Caco-2 (cell line): ENCODE results near the gene WBP11. TPM values are rescaled to one million over a fixed set of nuclear protein-coding genes. Genes with fewer than 3 reads are reported as not detected.

Experiments used
- BruUV-seq: library from RNA; stranded (reverse); fragments of 400-500 nt; replicated peaks from 2 replicates; lab custom pipeline; 2021; lab: Mats Ljungman, UMichigan
- CTCF ChIA-PET: fragments of 300-600 bp; sonication (Branson Sonifier 250); formaldehyde crosslinking; loops from one replicate; lab custom pipeline; 2022; ENCODE audit warnings: antibody characterized with exemption; lab: Charles Lee
- POLR2A ChIA-PET: fragments of 300-600 bp; sonication (Branson Sonifier 250); formaldehyde crosslinking; loops from one replicate; lab custom pipeline; 2022; ENCODE audit warnings: antibody characterized with exemption; lab: Charles Lee
- DNase-seq, 2 experiments: peaks; one replicate each; pipeline versions ENCODE4 v3.0.0 to v3.0.0-alpha.2; 2020 to 2022
- H3K27me3 ChIP-seq: replicated peaks from 2 replicates; pipeline ENCODE4 v1.6.0; 2011; ENCODE audit warnings: low read length; ENCODE audit not compliant: control insufficient read depth, insufficient read depth
- H3K36me3 ChIP-seq: 2 replicates; pipeline ENCODE4 v1.5.1; 2011; ENCODE audit warnings: low read length; ENCODE audit not compliant: control insufficient read depth, insufficient read depth
- H3K4me1 ChIP-seq: fragments of 250-450 bp; sonication (Bioruptor Pico); 2 replicates; pipeline ENCODE4 v1.5.1; 2020; ENCODE audit warnings: mild to moderate bottlenecking
- H3K4me3 ChIP-seq: 2 replicates; pipeline ENCODE4 v1.5.1; 2011; ENCODE audit warnings: low read depth, mild to moderate bottlenecking, control low read depth, low read length
- H3K9me3 ChIP-seq: fragments of 250-450 bp; sonication (Bioruptor Pico); 2 replicates; pipeline ENCODE4 v1.5.1; 2020; ENCODE audit warnings: mild to moderate bottlenecking, moderate library complexity
- H3K27ac Mint-ChIP-seq: one replicate; pipeline ENCODE4 v1.8.0; 2022; ENCODE audit warnings: mixed read lengths; ENCODE audit not compliant: unreplicated experiment
- H3K27me3 Mint-ChIP-seq: one replicate; pipeline ENCODE4 v1.8.0; 2022; ENCODE audit warnings: mixed read lengths; ENCODE audit not compliant: insufficient read depth, unreplicated experiment
- H3K36me3 Mint-ChIP-seq: one replicate; pipeline ENCODE4 v1.8.0; 2022; ENCODE audit warnings: mild to moderate bottlenecking, mixed read lengths; ENCODE audit not compliant: insufficient read depth, unreplicated experiment
- H3K4me1 Mint-ChIP-seq: one replicate; pipeline ENCODE4 v1.8.0; 2022; ENCODE audit warnings: low read depth, mixed read lengths; ENCODE audit not compliant: unreplicated experiment
- H3K4me3 Mint-ChIP-seq: one replicate; pipeline ENCODE4 v1.8.0; 2022; ENCODE audit warnings: mild to moderate bottlenecking, moderate library complexity, mixed read lengths; ENCODE audit not compliant: unreplicated experiment
- H3K9me3 Mint-ChIP-seq: one replicate; pipeline ENCODE4 v1.8.0; 2022; ENCODE audit warnings: mixed read lengths; ENCODE audit not compliant: unreplicated experiment
- CTCF ChIP-seq, 2 experiments: fragments of 200-600 bp in 1 of 2; IDR thresholded peaks; 1 replicate in 1 of 2; 2 replicates in 1 of 2; pipeline versions ENCODE4 v1.5.1 to v1.8.0; 2011 to 2022; ENCODE audit warnings: antibody characterized with exemption in 1 of 2, control low read depth in 1 of 2, inconsistent platforms in 1 of 2, low read depth in 1 of 2, low read length in 1 of 2, mild to moderate bottlenecking in 1 of 2, moderate library complexity in 1 of 2; ENCODE audit not compliant: insufficient read depth in 1 of 2, severe bottlenecking in 1 of 2, unreplicated experiment in 1 of 2
- intact Hi-C: fragments of 100-400 bp; cut with micrococcal nuclease; formaldehyde crosslinking; loops from one replicate; pipeline ENCODE4 v1.10.0; 2022; ENCODE audit not compliant: unreplicated experiment
- total RNA-seq: library from RNA; stranded (reverse); gene quantifications from 2 replicates; pipeline ENCODE4 v1.2.3, GENCODE V29; 2022

WBP11 gene
- total RNA-seq, 1 experiment from 2014 or later, result 159 TPM

DNA sequence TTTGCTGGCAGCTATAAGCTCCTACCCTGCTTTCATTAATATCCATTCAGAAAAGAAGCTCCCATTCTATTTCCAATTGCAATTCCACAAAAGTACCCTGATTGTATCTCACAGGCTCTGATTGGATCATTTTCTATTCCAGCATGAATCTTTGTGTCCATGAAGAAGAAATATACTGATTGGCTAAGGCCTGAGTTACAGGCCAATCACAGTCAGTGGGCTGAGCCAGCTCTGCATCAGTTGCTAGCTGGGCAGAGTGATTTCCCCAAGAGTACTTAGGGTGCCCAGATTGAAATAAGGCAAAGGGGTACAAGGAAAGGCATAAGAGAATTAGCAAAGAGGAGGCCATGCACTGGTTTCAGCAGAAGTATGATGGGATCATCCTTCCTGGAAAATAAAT is 25.6 kb upstream of the WBP11 start:
- BruUV-seq, result no TSS peak
- no peaks in the 10 kb centered on the region for H3K27me3 ChIP-seq
- Mint-ChIP-seq H3K4me1 (no peaks in the 10 kb centered on the region), H3K9me3 (peaks cover 12% of the 10 kb centered on the region), H3K36me3 (no peaks in the 10 kb centered on the region), H3K27me3 (peaks cover 5% of the 10 kb centered on the region), H3K27ac (no peak overlapping the region), H3K4me3 (no peak overlapping the region)
- H3K4me1 ChIP-seq, result no peaks in the 10 kb centered on the region
- TF ChIP-seq CTCF (IDR thresholded peaks at IDR 0.05; ENCODE audit: insufficient read depth in 1 of 2, low read depth in 1 of 2, low read length in 1 of 2, severe bottlenecking in 1 of 2, unreplicated experiment in 1 of 2), result no peak
- no peaks in the 10 kb centered on the region for H3K9me3 ChIP-seq
- no peak overlapping the region for H3K4me3 ChIP-seq
- DNase-seq, result no peak
- POLR2A ChIA-PET, result no interaction called here
- CTCF ChIA-PET, result interaction anchor here (1.1 kb wide), 1 partner anchor 18 kb away, joined by 3 read pairs; no protein-coding TSS in a partner anchor
- H3K36me3 ChIP-seq, result no peaks in the 10 kb centered on the region
- intact Hi-C loops, result no loop called here

- no peaks in the 10 kb centered on the region for H3K9me3 ChIP-seq
Observed at GRCh38 chr12:14827043-14827442, 23.8 kb upstream of the WBP11 start.

DNA sequence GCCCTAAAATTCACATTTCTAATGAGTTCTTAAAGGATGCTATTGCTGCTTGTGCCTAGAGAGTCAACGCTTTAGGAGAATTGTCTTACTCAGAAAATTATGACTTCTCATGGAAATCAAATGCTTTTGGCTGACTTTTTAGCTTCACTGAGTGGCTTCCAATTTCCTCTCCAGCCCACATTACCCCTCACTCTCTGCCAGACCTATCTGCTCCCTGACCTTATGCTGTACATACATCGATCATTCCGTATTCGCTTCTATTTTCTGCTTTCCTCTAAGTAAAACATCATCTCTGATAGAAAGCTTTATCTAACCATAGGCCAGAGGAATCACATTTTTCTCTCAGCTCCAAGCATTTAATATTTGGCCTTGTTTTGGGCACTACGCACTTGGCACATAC is 23.2 kb upstream of the WBP11 start:
- ChIA-PET CTCF (no interaction called here), POLR2A (no interaction called here)
- Histone ChIP-seq H3K4me3 (no peak overlapping the region), H3K9me3 (no peaks in the 10 kb centered on the region), H3K27me3 (no peaks in the 10 kb centered on the region), H3K4me1 (no peaks in the 10 kb centered on the region), H3K36me3 (no peaks in the 10 kb centered on the region)
- DNase-seq, result no peak
- H3K36me3 Mint-ChIP-seq, result no peaks in the 10 kb centered on the region
- H3K9me3 Mint-ChIP-seq, result peaks cover 1% of the 10 kb centered on the region
- BruUV-seq, result no TSS peak
- H3K27ac Mint-ChIP-seq, result no peak overlapping the region
- TF ChIP-seq CTCF (IDR thresholded peaks at IDR 0.05; ENCODE audit: insufficient read depth in 1 of 2, low read depth in 1 of 2, low read length in 1 of 2, severe bottlenecking in 1 of 2, unreplicated experiment in 1 of 2), result no peak
- H3K4me3 Mint-ChIP-seq, result no peak overlapping the region
- H3K27me3 Mint-ChIP-seq, result no peaks in the 10 kb centered on the region
- intact Hi-C loops, result no loop called here
- no peaks in the 10 kb centered on the region for H3K4me1 Mint-ChIP-seq

More at GRCh38 chr12:14827043-14827442, 23.8 kb upstream of the WBP11 start:
- Mint-ChIP-seq H3K4me1 (no peaks in the 10 kb centered on the region), H3K36me3 (no peaks in the 10 kb centered on the region), H3K27ac (no peak overlapping the region), H3K27me3 (peaks cover 3% of the 10 kb centered on the region), H3K4me3 (no peak overlapping the region), H3K9me3 (peaks cover 7% of the 10 kb centered on the region)
- no TSS peak for BruUV-seq
- no peak for DNase-seq
- intact Hi-C loops, result no loop called here
- H3K27me3 ChIP-seq, result no peaks in the 10 kb centered on the region
- no peaks in the 10 kb centered on the region for H3K4me1 ChIP-seq
- POLR2A ChIA-PET, result no interaction called here
- H3K36me3 ChIP-seq, result no peaks in the 10 kb centered on the region
- no peak for TF ChIP-seq CTCF (IDR thresholded peaks at IDR 0.05; ENCODE audit: insufficient read depth in 1 of 2, low read depth in 1 of 2, low read length in 1 of 2, severe bottlenecking in 1 of 2, unreplicated experiment in 1 of 2)
- CTCF ChIA-PET, result no interaction called here
- H3K4me3 ChIP-seq, result no peak overlapping the region
